ENCODE measurements around the gene SSTR3. TPM values are rescaled to one million over a fixed set of nuclear protein-coding genes. Genes with fewer than 3 reads are reported as not detected.

Gene SSTR3
- total RNA-seq (2012; rRNA removed) (under 0.01 TPM in 2 replicates), polyA plus RNA-seq (2012; rRNA removed) (0.07 TPM in 2 replicates), Bru-seq, nascent RNA (not detected), BruChase-seq, experiment 1, labeled RNA remaining after a 6-hour chase (percentile 12 among the genes with signal in this experiment), BruChase-seq, experiment 2, labeled RNA remaining after a 2-hour chase (not detected)
- 0.03 and 0.04 TPM in 2 replicates for polyA plus RNA-seq (2012; cell fraction: cytosol; rRNA removed)
- polyA plus RNA-seq (2012; cell fraction: nucleus; rRNA removed; ENCODE audit: low replicate concordance) = 0.09 and 0.16 TPM in 2 replicates
- long read RNA-seq = 0 reads

DNA sequence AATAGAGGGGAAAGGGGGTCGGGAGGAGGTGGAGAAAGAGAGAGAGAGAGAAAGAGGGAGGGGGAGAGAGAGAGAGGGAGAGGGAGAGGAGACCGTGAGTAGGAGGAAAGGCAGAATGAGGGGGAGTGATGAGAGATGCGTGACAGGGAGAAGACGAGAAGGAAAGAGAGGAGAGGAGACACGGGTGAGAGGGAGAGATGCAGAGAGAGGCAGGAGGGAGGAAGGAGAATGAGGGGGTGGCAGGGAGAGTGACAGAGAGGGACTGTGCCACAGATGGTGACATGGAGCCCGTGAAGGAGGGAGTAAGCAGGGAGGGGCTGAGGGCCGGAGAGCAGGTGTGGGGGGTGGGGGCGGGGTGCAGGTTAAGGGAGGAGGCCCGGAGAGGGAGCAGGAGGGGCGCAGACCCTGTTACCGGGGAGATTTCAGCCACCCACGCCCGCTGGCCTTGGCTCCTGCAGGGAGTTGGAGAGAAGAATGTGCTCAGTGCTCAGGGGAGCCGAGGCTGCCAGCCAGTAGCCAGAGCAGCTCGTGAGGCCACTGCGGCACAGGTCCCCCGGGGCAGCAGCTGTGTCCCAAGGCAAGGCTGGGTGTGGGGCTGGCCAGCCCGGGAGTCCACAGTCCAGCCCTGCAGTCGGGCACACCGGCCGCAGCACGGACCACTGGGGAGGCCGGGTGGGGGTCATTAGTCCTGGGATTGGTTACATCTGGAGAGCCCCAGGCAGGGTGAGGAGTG lies at the start of gene SSTR3:
SSTR3 (minus strand) TSS at position 304 of the 733 bp plus-strand sequence. CDS start 4,674 bp downstream, outside the sequence.
- Histone ChIP-seq H2BK120ac (ENCODE audit: low read depth, low read length) (no peak within 1 kb of the TSS), H4K5ac (ENCODE audit: low read depth, low read length) (no peak within 1 kb of the TSS), H3K4me1 (ENCODE audit: control insufficient read depth, insufficient read depth, low read length) (peaks cover 4% of the 10 kb centered on the region; the same call in 1 of the 2 replicates), H3K9me3 (ENCODE audit: control insufficient read depth, insufficient read depth, low read length) (no peaks in the 10 kb centered on the region), H4K8ac (ENCODE audit: low read depth in 2 of 2, low read length in 2 of 2) (no peak within 1 kb of the TSS), H3K18ac (ENCODE audit: low read depth, low read length) (no peak within 1 kb of the TSS), H3K9me1 (ENCODE audit: insufficient read depth, low read length) (no peaks in the 10 kb centered on the region), H3K27me3 (ENCODE audit: control insufficient read depth, insufficient read depth, low read length) (peaks cover 72% of the 10 kb centered on the region), H2BK20ac (ENCODE audit: low read depth, low read length) (no peak within 1 kb of the TSS), H2AK5ac (ENCODE audit: low read depth, low read length) (no peak within 1 kb of the TSS), H4K91ac (ENCODE audit: insufficient read depth, low read depth, low read length) (no peak within 1 kb of the TSS), H2AFZ (replicated peaks; ENCODE audit: low read length, poor library complexity) (peak within 1 kb of the TSS; percentile 74), H3K4me2 (ENCODE audit: low read depth, low read length) (no peak within 1 kb of the TSS), H2BK15ac (ENCODE audit: low read depth, low read length) (no peak within 1 kb of the TSS), H3K14ac (replicated peaks; ENCODE audit: low read depth, low read length) (no peak within 1 kb of the TSS), H3K36me3 (ENCODE audit: control insufficient read depth, insufficient read depth, low read length) (no peaks in the 10 kb centered on the region), H3K56ac (ENCODE audit: extremely low read depth, insufficient read depth, low read length) (no peak within 1 kb of the TSS), H3K4ac (ENCODE audit: low read depth, low read length) (no peak within 1 kb of the TSS), H4K20me1 (ENCODE audit: insufficient read depth, low read length) (no peaks in the 10 kb centered on the region), H3K23ac (ENCODE audit: low read depth, low read length) (no peak within 1 kb of the TSS), H3K9ac (ENCODE audit: low read depth, low read length) (no peak within 1 kb of the TSS), H3K27ac (ENCODE audit: insufficient read depth, low read length) (no peak within 1 kb of the TSS), H2AK9ac (replicated peaks; ENCODE audit: low read depth, low read length, poor library complexity) (no peak within 1 kb of the TSS), H2BK5ac (ENCODE audit: low read depth, low read length, poor library complexity, severe bottlenecking) (no peak within 1 kb of the TSS), H3K79me1 (ENCODE audit: low read depth in 1 of 2, low read length in 2 of 2) (no peaks in the 10 kb centered on the region), H3K4me3 (ENCODE audit: insufficient read depth, low read depth, low read length) (no peak within 1 kb of the TSS)
- dilution Hi-C loops (cut with HindIII; ENCODE audit: low sequenced_read_pairs, unreplicated experiment) (no loop called here), in situ Hi-C loops (cut with MboI; ENCODE audit: low sequenced_read_pairs) (no loop called here), intact Hi-C loops (cut with micrococcal nuclease) (no loop called here)
- ATAC-seq (ENCODE audit: low read depth) = peak; percentile 77
- BruUV-seq (replicated peaks) = no TSS peak
- POLR2A ChIA-PET (ENCODE audit: unreplicated experiment) = no interaction called here
- TF ChIP-seq MAZ (IDR thresholded peaks at IDR 0.05; ENCODE audit: borderline replicate concordance, low read depth, low read length) (no peak), POLR2A (IDR thresholded peaks at IDR 0.05; ENCODE audit: low read depth, low read length) (no peak), MAFK (IDR thresholded peaks at IDR 0.05; ENCODE audit: low read depth, low read length) (no peak), FOS (IDR thresholded peaks at IDR 0.05; ENCODE audit: low read depth, low read length) (no peak), CTCF (conservative IDR thresholded peaks at IDR 0.05; ENCODE audit: low read depth, low read length) (no peak), MXI1 (IDR thresholded peaks at IDR 0.05; ENCODE audit: borderline replicate concordance, low read depth, low read length) (no peak), NFE2L2 (IDR thresholded peaks at IDR 0.05; ENCODE audit: low read depth, low read length) (no peak), CHD1 (IDR thresholded peaks at IDR 0.05; ENCODE audit: low read depth, low read length) (no peak), SMC3 (IDR thresholded peaks at IDR 0.05; ENCODE audit: low read depth, low read length) (no peak), RCOR1 (IDR thresholded peaks at IDR 0.05; ENCODE audit: insufficient replicate concordance, low read length) (no peak), USF2 (IDR thresholded peaks at IDR 0.05; ENCODE audit: low read depth, low read length) (no peak), RAD21 (IDR thresholded peaks at IDR 0.05; ENCODE audit: low read length) (no peak), CEBPB (IDR thresholded peaks at IDR 0.05; ENCODE audit: low read depth, low read length) (no peak)
- TF ChIP-seq, protein P1, sequence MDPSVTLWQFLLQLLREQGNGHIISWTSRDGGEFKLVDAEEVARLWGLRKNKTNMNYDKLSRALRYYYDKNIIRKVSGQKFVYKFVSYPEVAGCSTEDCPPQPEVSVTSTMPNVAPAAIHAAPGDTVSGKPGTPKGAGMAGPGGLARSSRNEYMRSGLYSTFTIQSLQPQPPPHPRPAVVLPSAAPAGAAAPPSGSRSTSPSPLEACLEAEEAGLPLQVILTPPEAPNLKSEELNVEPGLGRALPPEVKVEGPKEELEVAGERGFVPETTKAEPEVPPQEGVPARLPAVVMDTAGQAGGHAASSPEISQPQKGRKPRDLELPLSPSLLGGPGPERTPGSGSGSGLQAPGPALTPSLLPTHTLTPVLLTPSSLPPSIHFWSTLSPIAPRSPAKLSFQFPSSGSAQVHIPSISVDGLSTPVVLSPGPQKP (IDR thresholded peaks at IDR 0.05; ENCODE audit: borderline replicate concordance, low read depth, low read length) = no peak
- WGBS, 2 experiments (ENCODE audit: extremely low coverage in 2 of 2, insufficient read length in 1 of 2) = 6% methylated on average over 13 of the region's 23 CpGs; no CpG with 5 or more reads in 1 of the 2 experiments
- no peak for DNase-seq
- CTCF ChIA-PET = no interaction called here
